ENCODE data around the gene MPHOSPH8. TPM values are rescaled to one million over a fixed set of nuclear protein-coding genes. Genes with fewer than 3 reads are reported as not detected.

MPHOSPH8 gene
- total RNA-seq, 6 experiments from 2014 or later, result 19.2 to 23.7 (median 20.7) TPM

- Mint-ChIP-seq H3K36me3 (ENCODE audit: low read depth) (peaks cover 18% of the 10 kb centered on the region; the same call in 1 of the 2 replicates), H3K9me3 (no peaks in the 10 kb centered on the region), H3K4me1 (ENCODE audit: low read depth) (peaks cover 28% of the 10 kb centered on the region), H3K4me3 (no peak overlapping the region), H3K27me3 (ENCODE audit: insufficient read depth) (no peaks in the 10 kb centered on the region), H3K27ac (peak overlapping the region; percentile 71)
- TF ChIP-seq CTCF (IDR thresholded peaks at IDR 0.05), result no peak
- peak; percentile 67 for DNase-seq
Observed at GRCh38 chr13:19713186-19713965, 79.9 kb downstream of the MPHOSPH8 start.

DNA sequence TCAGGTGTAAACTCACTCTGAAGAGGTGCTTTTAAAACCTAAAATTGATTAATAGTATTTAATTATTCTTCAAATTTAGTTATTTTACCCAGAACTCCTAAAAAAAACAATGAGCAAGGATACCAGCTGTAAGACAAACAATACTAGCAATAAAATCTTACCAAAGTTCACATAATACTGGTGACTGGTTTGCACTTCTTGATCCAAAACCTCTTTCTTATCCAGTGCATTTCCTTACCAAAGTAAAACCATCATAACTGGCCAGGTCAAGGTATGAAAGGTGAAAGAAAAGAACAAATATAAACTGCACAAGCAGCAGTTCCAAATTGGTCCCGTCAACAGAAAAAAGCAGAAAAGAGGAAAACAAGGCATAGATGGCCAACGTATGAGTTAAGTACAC lies 86.6 kb downstream of the MPHOSPH8 start:
- Mint-ChIP-seq H3K9me3 (no peaks in the 10 kb centered on the region), H3K4me1 (ENCODE audit: low read depth) (peaks cover 6% of the 10 kb centered on the region), H3K27ac (no peak overlapping the region), H3K4me3 (no peak overlapping the region), H3K36me3 (ENCODE audit: low read depth) (peaks cover 5% of the 10 kb centered on the region), H3K27me3 (ENCODE audit: insufficient read depth) (no peaks in the 10 kb centered on the region; the same call in 1 of the 2 replicates)
- no peak for TF ChIP-seq CTCF (IDR thresholded peaks at IDR 0.05)
- no peak for DNase-seq

Other genes with a start within 250 kb of the MPHOSPH8 start
- gene TPTE2, start 72.1 kb upstream of the MPHOSPH8 start, total RNA-seq (2021; fragmentation: NEBNext Ultra II Directional; extraction: Animal tissue kit (Norgen Biotek cat#: 25700)), result under 1 TPM in 1 of 6 experiments, not detected in 5; 0.09 TPM
- gene PSPC1, start 149.3 kb downstream of the MPHOSPH8 start, total RNA-seq (2021; fragmentation: NEBNext Ultra II Directional; extraction: Animal tissue kit (Norgen Biotek cat#: 25700)), result 10 to 100 TPM; 35.7 to 41.0 (median 40.0) TPM
- gene ZMYM5, start 230.0 kb downstream of the MPHOSPH8 start, total RNA-seq (2021; fragmentation: NEBNext Ultra II Directional; extraction: Animal tissue kit (Norgen Biotek cat#: 25700)), result 1 to 10 TPM; 6.8 to 9.3 (median 8.6) TPM

Measured in HFFc6 (cell line).